Mucosa of descending colon (tissue), 3 donors: Measurements from ENCODE around the gene ADAM10. TPM values are rescaled to one million over a fixed set of nuclear protein-coding genes. Genes with fewer than 3 reads are reported as not detected.
"Not testable (repeated sequence)": the region's sequence is repeated elsewhere in the genome, so short reads cannot be mapped to it uniquely, and the experiment has no call there.

Experiments used
- ATAC-seq: fragments of 200-7000 bp; cut with Tn5 transposase; one replicate; pipeline ENCODE4 v1.9.1; 2020; ENCODE audit warnings: mild to moderate bottlenecking, moderate library complexity
- DNase-seq, 3 donors: peaks; one replicate each; pipeline ENCODE4 v3.0.0-alpha.2; 2020
- H3K36me3 ChIP-seq: fragments of 200-600 bp; one replicate; pipeline ENCODE4 v1.8.0; 2021; ENCODE audit warnings: low read depth, mild to moderate bottlenecking
- H3K4me1 ChIP-seq: fragments of 200-600 bp; one replicate; pipeline ENCODE4 v1.8.0; 2021; ENCODE audit warnings: low read depth, mild to moderate bottlenecking
- H3K4me3 ChIP-seq: fragments of 200-600 bp; one replicate; pipeline ENCODE4 v1.8.0; 2021; ENCODE audit warnings: mild to moderate bottlenecking
- H3K9me3 ChIP-seq: fragments of 200-600 bp; one replicate; pipeline ENCODE4 v1.8.0; 2021; ENCODE audit warnings: mild to moderate bottlenecking
- intact Hi-C, 2 donors: fragments of 100-400 bp; cut with DNase I in 1 of 2; cut with micrococcal nuclease in 1 of 2; formaldehyde crosslinking; loops; one replicate each; pipeline versions ENCODE4 v1.11.0 to v1.11.1; 2022; cut with DNase I, micrococcal nuclease
- total RNA-seq, 3 donors: library from RNA; stranded (reverse); fragmentation: NEBNext Ultra II Directional in 2 of 3; extraction: Animal tissue kit (Norgen Biotek cat#: 25700) in 2 of 3; gene quantifications; one replicate each; pipeline versions ENCODE4 v1.2.1 to v1.2.4, GENCODE V29; 2021 to 2023
- TF ChIP-seq, protein P1 (sequence below): fragments of 200-600 bp; IDR thresholded peaks from one replicate; pipeline ENCODE4 v1.8.0; 2022; ENCODE audit warnings: antibody characterized with exemption, mild to moderate bottlenecking
- donor health status: DM: no; HTN: no; CAD: no; lungs with moderate emphysema.
- donor health status: DM: no; HTN: no; CAD: no.
- donor health status: DM: no; HTN: yes; CAD: no.

The ADAM10 gene
- total RNA-seq, 3 donors from 2014 or later = 109 to 178 (median 143) TPM

DNA sequence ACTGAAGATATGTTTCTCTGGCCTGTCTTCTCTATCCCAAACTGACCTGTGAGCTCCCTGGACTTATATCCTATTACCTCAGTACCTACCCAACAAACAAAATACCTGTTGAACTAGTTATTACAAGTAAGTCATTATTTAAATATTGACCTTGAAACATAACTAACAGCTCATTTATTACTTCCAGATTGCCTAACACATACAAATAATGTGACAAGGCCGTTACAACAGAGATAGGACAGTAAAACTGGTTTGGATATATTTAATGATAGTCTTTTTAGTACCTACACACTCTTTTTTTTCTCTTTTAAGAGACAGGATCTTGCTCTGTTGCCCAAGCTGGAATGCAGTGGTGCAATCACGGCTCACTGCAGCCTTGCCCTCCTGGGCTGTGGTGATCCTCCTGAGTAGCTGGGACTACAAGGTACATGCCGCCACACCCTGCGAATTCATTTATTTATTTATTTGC lies 145.0 kb downstream of the ADAM10 start:
- ATAC-seq (peak; percentile 47), DNase-seq (no peak)
- Histone ChIP-seq H3K4me1 (no peaks in the 10 kb centered on the region), H3K36me3 (no peaks in the 10 kb centered on the region), H3K9me3 (no peaks in the 10 kb centered on the region), H3K4me3 (no peak overlapping the region)
- TF ChIP-seq, protein P1, sequence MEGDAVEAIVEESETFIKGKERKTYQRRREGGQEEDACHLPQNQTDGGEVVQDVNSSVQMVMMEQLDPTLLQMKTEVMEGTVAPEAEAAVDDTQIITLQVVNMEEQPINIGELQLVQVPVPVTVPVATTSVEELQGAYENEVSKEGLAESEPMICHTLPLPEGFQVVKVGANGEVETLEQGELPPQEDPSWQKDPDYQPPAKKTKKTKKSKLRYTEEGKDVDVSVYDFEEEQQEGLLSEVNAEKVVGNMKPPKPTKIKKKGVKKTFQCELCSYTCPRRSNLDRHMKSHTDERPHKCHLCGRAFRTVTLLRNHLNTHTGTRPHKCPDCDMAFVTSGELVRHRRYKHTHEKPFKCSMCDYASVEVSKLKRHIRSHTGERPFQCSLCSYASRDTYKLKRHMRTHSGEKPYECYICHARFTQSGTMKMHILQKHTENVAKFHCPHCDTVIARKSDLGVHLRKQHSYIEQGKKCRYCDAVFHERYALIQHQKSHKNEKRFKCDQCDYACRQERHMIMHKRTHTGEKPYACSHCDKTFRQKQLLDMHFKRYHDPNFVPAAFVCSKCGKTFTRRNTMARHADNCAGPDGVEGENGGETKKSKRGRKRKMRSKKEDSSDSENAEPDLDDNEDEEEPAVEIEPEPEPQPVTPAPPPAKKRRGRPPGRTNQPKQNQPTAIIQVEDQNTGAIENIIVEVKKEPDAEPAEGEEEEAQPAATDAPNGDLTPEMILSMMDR = no peak
- intact Hi-C loops = no loop called here

DNA sequence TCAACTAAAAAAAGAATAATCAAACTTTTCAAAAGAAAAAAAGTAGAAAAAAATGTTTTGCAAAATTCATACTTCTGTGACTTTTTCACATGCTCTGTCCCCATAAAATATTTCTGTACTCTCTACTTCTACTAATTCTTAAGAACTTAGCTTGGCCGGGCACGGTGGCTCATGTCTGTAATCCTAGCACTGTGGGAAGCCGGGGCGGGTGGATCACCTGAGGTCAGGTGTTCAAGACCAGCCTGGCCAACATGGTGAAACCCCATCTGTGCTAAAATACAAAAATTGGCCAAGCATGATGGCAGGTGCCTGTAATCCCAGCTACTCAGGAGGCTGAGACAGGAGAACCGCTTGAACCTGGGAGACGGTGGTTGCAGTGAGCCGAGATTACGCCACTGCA lies 145.6 kb downstream of the ADAM10 start:
- H3K36me3 ChIP-seq, H3K9me3 ChIP-seq, H3K4me1 ChIP-seq, DNase-seq, H3K4me3 ChIP-seq, ATAC-seq, intact Hi-C loops: not testable (repeated sequence)

DNA sequence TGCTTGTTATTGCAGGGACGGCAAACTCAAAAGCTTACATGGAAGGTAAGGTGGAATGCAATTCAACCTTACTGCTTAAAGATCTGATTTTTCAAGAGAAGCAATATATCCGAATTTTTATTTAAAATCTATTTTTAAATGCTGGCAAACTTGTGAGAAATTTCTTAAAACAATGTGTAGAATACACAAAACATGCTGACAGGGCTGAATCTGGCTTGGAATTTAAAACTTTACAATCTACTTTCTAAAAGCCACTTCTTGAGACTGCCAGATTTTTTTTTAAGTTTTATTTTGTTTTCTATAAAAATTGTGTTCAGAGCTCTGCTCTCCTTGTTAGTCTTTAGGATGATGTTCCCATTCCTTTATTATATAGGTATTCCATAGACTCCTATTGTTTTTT lies 146.7 kb downstream of the ADAM10 start:
- H3K9me3 ChIP-seq = no peaks in the 10 kb centered on the region
- no peak overlapping the region for H3K4me3 ChIP-seq
- no peak for ATAC-seq
- intact Hi-C loops = no loop called here
- no peaks in the 10 kb centered on the region for H3K4me1 ChIP-seq
- no peaks in the 10 kb centered on the region for H3K36me3 ChIP-seq
- TF ChIP-seq, protein P1 = no peak
- DNase-seq = no peak

DNA sequence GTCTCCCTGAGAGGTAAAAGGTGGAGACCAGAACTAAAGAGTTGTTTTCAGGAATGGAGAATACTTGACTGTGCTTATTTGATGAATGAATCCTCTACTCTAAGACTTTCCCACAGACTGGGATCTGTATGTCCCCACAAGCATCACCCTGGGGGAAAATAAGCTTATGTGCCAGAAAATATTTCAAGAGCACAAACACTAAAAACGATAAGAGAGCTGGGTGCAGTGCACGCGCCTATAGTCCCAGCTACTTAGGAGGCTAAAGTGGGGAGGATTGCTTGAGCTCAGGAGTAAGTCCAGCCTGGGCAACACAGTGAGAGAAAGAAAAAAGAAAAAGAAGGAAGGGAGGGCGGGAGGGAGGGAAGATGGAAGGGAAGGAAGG lies 150.7 kb downstream of the ADAM10 start:
- TF ChIP-seq, protein P1 = no peak
- DNase-seq = no peak
- peaks cover 9% of the 10 kb centered on the region for H3K4me1 ChIP-seq
- H3K36me3 ChIP-seq = no peaks in the 10 kb centered on the region
- ATAC-seq = no peak
- intact Hi-C loops = no loop called here
- H3K9me3 ChIP-seq = no peaks in the 10 kb centered on the region
- H3K4me3 ChIP-seq = no peak overlapping the region

DNA sequence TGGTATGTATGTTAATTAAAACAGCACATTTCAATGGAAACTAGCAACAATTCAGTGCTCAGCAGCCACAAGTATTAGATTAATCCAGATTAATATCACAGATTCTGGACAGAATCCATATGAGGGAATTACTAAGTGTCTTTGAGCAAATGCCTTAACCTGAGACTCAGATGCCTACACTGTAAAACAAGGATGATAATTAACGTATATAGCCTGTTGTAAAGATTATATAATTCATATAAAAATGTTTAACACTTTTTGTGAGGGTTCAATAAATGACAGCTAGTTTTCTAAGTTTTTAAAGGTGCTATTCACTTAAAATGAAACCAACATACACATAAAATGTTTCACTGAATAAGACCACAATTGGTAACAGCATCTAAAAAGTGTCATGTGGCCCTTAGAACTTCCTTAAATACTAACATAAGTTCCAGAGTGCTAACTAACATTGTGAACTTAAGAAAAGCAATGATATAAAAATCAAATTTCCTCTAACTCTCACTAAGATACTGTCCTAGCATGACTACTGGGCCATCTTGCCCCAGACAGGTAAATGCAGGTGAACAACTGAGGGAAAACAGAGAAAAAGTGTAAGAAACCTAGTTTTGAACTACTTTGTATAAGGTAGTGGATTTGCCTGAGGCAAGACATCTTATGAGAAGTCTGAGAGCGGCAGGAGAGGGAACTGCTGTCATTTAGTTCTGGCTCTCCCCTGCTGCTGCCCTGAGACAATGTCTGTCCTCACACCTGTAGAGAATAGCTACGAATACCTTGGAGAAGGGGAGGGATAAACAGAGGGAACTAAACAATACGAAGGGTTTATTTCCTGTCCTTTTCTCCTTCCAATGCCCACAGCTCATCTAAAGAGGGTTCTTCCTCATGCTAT lies 151.3 kb downstream of the ADAM10 start:
- ATAC-seq (peak; percentile 86), DNase-seq (no peak)
- Histone ChIP-seq H3K4me3 (no peak overlapping the region), H3K4me1 (peaks cover 9% of the 10 kb centered on the region), H3K36me3 (no peaks in the 10 kb centered on the region), H3K9me3 (no peaks in the 10 kb centered on the region)
- intact Hi-C loops = no loop called here
- TF ChIP-seq, protein P1 = no peak

DNA sequence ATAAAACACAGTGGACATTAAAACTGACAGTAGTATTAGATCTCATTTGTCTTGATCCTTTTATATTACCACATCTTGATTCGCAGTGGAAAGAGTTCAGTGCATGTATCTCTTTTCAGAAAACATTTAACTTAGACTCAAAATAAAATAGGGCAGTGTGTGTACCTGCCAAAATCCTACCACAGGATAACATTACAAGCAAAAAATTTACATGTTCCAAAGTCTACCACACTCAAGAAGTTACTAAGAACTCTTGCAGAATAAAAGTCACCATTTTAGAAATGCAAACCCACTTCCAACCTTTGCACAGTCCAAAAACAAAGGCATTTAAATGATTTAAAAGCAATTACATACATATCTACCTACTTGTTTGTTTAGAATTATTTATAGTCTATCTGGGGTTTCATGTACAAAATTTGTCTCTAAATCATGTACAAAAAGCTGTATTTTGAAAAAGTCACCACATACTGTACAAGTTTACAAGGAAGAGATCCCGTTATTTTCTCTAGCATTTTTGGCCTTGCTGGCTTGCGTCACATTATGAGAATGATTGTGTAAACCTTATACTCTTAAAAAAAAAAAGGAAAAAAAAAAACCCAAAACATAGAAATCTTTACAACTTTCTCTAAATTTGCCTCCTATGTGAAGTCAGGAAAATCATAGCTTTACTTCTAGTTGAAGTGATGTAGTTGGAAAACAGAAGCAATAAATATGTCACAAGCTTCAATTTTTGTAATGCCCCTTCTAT lies 153.8 kb downstream of the ADAM10 start:
- Histone ChIP-seq H3K4me3 (no peak overlapping the region), H3K36me3 (no peaks in the 10 kb centered on the region), H3K4me1 (peaks cover 9% of the 10 kb centered on the region), H3K9me3 (no peaks in the 10 kb centered on the region)
- intact Hi-C loops = no loop called here
- no peak for DNase-seq
- ATAC-seq = no peak
- TF ChIP-seq, protein P1 = no peak
